ENCODE results near the gene PTX3. TPM values are rescaled to one million over a fixed set of nuclear protein-coding genes. Genes with fewer than 3 reads are reported as not detected.

Gene PTX3
- polyA plus RNA-seq, 1 donor from 2014 or later: 0.57 TPM

- Histone ChIP-seq H3K9ac (ENCODE audit: low read length) (no peak overlapping the region), H3K27ac (ENCODE audit: low read length) (no peak overlapping the region), H3K4me3 (ENCODE audit: low read length) (no peak overlapping the region), H4K20me1 (ENCODE audit: insufficient read depth) (no peaks in the 10 kb centered on the region), H3K4me2 (ENCODE audit: low read length) (no peak overlapping the region), H3K36me3 (ENCODE audit: insufficient read depth, low read length) (no peaks in the 10 kb centered on the region), H3K9me2 (ENCODE audit: insufficient read depth, low read length) (no peaks in the 10 kb centered on the region), H3F3A (ENCODE audit: insufficient read depth, low read length, poor library complexity, severe bottlenecking) (no peaks in the 10 kb centered on the region), H3K9me3 (ENCODE audit: low read length) (no peaks in the 10 kb centered on the region), H2AFZ (ENCODE audit: low read depth, low read length) (no peak overlapping the region), H3K79me2 (replicated peaks; ENCODE audit: insufficient read depth, low read length) (no peaks in the 10 kb centered on the region), H3K27me3 (ENCODE audit: insufficient read depth, low read depth, low read length) (no peaks in the 10 kb centered on the region)
- TF ChIP-seq MXI1 (conservative IDR thresholded peaks at IDR 0.05; ENCODE audit: poor library complexity, severe bottlenecking) (no peak), TAF1 (IDR thresholded peaks at IDR 0.05; ENCODE audit: low read depth) (no peak), SMC3 (conservative IDR thresholded peaks at IDR 0.05; ENCODE audit: poor library complexity) (no peak), CTCF (IDR thresholded peaks at IDR 0.05; ENCODE audit: poor library complexity, severe bottlenecking) (no peak), REST (IDR thresholded peaks at IDR 0.05; ENCODE audit: borderline replicate concordance) (no peak), RAD21 (conservative IDR thresholded peaks at IDR 0.05) (no peak), EZH2 (IDR thresholded peaks at IDR 0.05; ENCODE audit: borderline replicate concordance, insufficient read depth, low read length, poor library complexity, severe bottlenecking) (no peak), POLR2AphosphoS5 (IDR thresholded peaks at IDR 0.05) (no peak), EP300 (conservative IDR thresholded peaks at IDR 0.05; ENCODE audit: poor library complexity, severe bottlenecking) (no peak)
Measured at GRCh38 chr3:157428853-157429252, 7.8 kb upstream of the PTX3 start.

GRCh38 chr3:157429708-157430107 lies 6.9 kb upstream of the PTX3 start:
- Histone ChIP-seq H3K36me3 (ENCODE audit: insufficient read depth, low read length) (no peaks in the 10 kb centered on the region), H3F3A (ENCODE audit: insufficient read depth, low read length, poor library complexity, severe bottlenecking) (no peaks in the 10 kb centered on the region), H3K27ac (ENCODE audit: low read length) (no peak overlapping the region), H3K79me2 (replicated peaks; ENCODE audit: insufficient read depth, low read length) (no peaks in the 10 kb centered on the region), H3K9me3 (ENCODE audit: low read length) (no peaks in the 10 kb centered on the region), H3K9ac (ENCODE audit: low read length) (no peak overlapping the region), H3K4me3 (ENCODE audit: low read length) (no peak overlapping the region), H3K4me2 (ENCODE audit: low read length) (no peak overlapping the region), H4K20me1 (ENCODE audit: insufficient read depth) (no peaks in the 10 kb centered on the region), H2AFZ (ENCODE audit: low read depth, low read length) (no peak overlapping the region), H3K9me2 (ENCODE audit: insufficient read depth, low read length) (no peaks in the 10 kb centered on the region), H3K27me3 (ENCODE audit: insufficient read depth, low read depth, low read length) (no peaks in the 10 kb centered on the region)
- TF ChIP-seq RAD21 (conservative IDR thresholded peaks at IDR 0.05) (no peak), MXI1 (conservative IDR thresholded peaks at IDR 0.05; ENCODE audit: poor library complexity, severe bottlenecking) (no peak), POLR2AphosphoS5 (IDR thresholded peaks at IDR 0.05) (no peak), REST (IDR thresholded peaks at IDR 0.05; ENCODE audit: borderline replicate concordance) (no peak), TAF1 (IDR thresholded peaks at IDR 0.05; ENCODE audit: low read depth) (no peak), CTCF (IDR thresholded peaks at IDR 0.05; ENCODE audit: poor library complexity, severe bottlenecking) (no peak), SMC3 (conservative IDR thresholded peaks at IDR 0.05; ENCODE audit: poor library complexity) (no peak), EP300 (conservative IDR thresholded peaks at IDR 0.05; ENCODE audit: poor library complexity, severe bottlenecking) (no peak), EZH2 (IDR thresholded peaks at IDR 0.05; ENCODE audit: borderline replicate concordance, insufficient read depth, low read length, poor library complexity, severe bottlenecking) (no peak)

Data from neural cell (in vitro differentiated cells).